Mammary epithelial cell (primary cell): ENCODE data around the gene PTPRO.

Source experiments
- EZH2 ChIP-seq: IDR thresholded peaks from 2 replicates; pipeline ENCODE4 v1.6.1; 2012; ENCODE audit warnings: low read length, inconsistent platforms, borderline replicate concordance
- TF ChIP-seq, protein P1 (sequence below), 2 donors: IDR thresholded peaks in 1 of 2; conservative IDR thresholded peaks in 1 of 2; 2 replicates each; pipeline ENCODE4 v1.5.1; 2011 to 2012; ENCODE audit warnings: inconsistent platforms in 2 of 2, low read length in 2 of 2, mild to moderate bottlenecking in 2 of 2, control low read depth in 1 of 2, low read depth in 1 of 2; ENCODE audit not compliant: insufficient read depth in 1 of 2; ENCODE audit errors: extremely low read depth in 1 of 2

DNA sequence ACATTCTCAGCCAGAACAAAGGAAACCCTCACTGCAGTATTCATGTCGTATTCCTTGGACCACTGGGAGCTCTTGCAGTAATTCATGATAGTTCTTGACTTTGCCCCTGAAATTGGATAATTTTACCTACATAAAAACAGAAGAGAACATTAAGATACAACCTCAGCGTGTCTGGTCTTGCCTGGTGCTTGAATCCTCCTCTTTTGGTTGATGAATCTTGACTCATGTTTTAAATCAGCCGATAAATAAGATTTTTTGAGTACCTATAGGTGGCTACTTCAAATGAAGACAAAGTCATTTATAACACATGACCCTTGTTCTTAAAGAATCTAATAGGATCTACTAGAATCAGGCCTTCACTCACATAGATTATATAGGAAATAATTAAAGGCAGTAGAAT lies 221.0 kb downstream of the PTPRO start:
- no peak for TF ChIP-seq EZH2
- TF ChIP-seq, protein P1, sequence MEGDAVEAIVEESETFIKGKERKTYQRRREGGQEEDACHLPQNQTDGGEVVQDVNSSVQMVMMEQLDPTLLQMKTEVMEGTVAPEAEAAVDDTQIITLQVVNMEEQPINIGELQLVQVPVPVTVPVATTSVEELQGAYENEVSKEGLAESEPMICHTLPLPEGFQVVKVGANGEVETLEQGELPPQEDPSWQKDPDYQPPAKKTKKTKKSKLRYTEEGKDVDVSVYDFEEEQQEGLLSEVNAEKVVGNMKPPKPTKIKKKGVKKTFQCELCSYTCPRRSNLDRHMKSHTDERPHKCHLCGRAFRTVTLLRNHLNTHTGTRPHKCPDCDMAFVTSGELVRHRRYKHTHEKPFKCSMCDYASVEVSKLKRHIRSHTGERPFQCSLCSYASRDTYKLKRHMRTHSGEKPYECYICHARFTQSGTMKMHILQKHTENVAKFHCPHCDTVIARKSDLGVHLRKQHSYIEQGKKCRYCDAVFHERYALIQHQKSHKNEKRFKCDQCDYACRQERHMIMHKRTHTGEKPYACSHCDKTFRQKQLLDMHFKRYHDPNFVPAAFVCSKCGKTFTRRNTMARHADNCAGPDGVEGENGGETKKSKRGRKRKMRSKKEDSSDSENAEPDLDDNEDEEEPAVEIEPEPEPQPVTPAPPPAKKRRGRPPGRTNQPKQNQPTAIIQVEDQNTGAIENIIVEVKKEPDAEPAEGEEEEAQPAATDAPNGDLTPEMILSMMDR (conservative IDR thresholded peaks at IDR 0.05 in 1 of 2, IDR thresholded peaks at IDR 0.05 in 1 of 2; ENCODE audit: extremely low read depth in 1 of 2, insufficient read depth in 1 of 2, low read depth in 1 of 2, low read length in 2 of 2) = no peak
